ELF-1 (cell line): ENCODE data around the gene STYXL1.
"Not testable (repeated sequence)": the region's sequence is repeated elsewhere in the genome, so short reads cannot be mapped to it uniquely, and the experiment has no call there.

Experiments used
- DNase-seq: peaks from one replicate; pipeline ENCODE4 v3.0.0-alpha.2; 2016; ENCODE audit warnings: low read depth, low spot score

Gene STYXL1

GRCh38 chr7:76037310-76037709 lies 10.5 kb downstream of the STYXL1 start:
- DNase-seq: no peak

GRCh38 chr7:76031964-76032363 lies 15.8 kb downstream of the STYXL1 start:
- DNase-seq: no peak

GRCh38 chr7:76029682-76030081 lies 18.1 kb downstream of the STYXL1 start:
- DNase-seq: not testable (repeated sequence)

DNA sequence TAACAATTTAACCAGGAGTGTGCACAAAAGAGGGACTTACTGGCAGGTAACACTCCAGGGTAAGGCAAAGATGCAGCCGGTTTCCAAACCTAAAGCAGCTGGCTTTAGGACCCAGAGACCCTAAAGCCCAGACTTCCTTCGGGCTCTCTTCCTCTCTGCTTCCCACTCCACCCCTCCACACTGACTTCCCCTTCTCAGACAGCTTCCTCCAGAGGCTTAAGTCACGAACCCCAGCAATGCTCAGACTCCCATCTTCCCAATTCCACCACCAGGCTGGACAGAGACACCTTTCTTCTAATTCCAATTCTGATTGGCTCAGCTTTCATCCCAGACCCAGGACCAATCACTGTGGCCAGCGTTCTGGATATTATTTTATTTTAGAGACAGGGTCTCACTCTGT lies 24.8 kb downstream of the STYXL1 start:
- no peak for DNase-seq

DNA sequence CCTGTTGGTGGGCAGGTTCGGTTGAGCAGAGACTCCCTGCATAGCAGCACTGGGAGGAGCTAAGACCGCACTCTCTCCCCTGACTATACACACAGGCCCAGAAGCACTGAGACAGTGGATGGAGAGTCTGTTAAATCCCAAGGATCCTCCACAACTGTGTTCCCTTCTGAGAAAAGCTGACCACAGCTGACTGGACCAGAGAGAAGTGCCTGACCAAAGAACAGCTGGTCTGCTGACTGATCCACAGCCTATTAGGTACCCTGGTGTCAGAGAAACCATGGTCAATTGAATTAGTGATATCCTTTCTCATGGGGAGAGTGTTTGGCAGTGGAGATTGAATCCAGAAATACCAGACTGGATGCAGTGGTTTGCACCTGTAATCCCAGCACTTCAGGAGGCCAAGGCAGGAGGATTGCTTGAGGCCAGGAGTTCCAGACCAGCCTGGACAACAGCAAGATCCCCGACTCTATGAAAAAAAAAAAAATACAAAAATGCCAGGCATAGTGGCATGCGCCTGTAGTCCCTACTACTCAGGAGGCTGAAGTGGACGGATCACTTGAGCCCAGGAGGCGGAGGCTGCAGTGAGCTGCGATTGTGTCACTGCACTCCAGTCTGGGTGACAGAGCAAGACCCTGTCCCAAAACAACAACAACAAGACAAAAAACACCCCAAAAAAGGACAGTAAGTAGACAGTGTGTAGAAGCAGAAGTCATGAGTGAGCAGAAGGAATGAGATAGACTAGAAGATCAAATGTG lies 25.6 kb downstream of the STYXL1 start:
- DNase-seq: no peak

GRCh38 chr7:76020031-76020714 lies 27.6 kb downstream of the STYXL1 start:
- peak; percentile 82 for DNase-seq

DNA sequence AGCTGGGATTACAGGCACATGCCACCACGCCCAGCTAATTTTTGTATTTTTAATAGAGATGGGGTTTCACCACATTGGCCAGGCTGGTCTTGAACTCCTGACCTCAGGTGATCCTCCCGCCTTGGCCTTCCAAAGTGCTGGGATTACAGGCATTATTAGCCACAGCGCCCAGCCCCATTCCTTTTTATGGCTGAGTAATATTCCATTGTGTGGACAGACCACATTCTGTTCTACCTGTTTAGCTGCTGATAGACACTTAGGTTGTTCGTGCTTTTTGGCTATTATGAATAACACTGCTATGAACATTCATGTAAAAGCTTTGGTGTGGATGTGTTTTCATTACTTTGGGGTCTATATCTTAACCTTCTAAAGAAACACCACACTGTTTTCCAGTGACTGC lies 29.3 kb downstream of the STYXL1 start:
- DNase-seq: not testable (repeated sequence)

GRCh38 chr7:76016191-76016947 lies 31.4 kb downstream of the STYXL1 start:
- no peak for DNase-seq

DNA sequence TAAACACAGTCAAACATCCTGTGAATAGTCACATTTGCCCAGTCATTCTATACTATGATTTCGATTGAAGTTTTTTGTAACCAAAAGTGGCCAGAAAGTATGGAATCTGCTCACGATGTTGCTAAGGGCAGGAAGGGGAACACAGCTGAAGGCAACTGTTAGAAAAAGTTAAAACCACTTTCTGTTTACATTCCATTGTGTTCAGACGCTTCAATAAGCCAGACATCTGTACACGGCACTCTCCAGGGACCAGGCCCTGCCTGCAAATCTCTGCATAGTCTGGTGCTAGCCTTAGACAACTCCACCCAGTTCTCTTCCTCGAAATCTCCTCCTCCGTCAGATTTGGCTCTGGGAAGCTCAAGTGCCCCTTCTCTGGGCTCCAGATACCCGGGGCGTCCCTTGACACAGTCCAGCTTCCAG lies 36.3 kb downstream of the STYXL1 start:
- DNase-seq: no peak

DNA sequence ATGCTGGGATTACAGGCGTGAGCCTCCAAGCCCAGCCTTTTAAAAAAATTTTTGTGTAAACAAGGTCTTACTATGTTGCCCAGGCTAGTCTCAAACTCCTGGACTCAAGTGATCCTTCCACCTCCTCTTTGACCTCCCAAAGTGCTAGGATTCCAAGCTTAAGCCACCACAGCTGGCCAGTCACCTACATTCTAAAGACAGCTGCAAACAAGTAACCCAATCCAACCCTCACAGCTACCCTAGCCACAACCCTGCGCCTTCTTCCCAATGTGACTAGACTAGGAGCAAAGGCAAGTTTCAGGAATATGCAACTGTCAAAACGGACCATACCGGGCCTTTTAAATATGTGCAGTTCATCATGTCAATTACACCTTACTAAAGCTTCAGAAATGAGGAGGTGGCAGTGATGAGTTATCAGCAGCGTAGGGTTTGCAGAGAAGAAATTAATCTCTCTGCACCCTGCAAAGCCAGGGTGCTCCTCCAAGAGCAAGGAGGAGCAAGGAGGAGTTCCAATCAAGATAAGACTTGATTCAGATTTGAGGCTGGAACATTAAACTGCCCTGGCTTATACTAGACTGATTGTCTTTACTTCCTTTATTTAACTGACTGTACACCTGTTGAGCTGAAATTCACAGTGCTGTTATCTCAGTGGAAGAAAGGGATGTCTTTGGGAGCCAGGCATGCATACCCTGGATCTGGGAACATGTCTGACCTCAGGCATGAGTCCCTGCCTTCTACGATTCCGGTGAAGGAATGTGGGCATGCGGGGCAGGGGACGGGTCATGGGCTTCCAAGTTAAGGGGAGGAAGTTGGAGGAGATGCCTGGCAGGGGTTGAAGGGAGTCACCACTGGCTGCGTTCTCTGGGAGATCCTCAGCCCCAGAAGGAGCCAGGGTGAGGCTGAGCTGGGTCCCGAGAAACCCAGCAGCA lies 37.9 kb downstream of the STYXL1 start:
- DNase-seq: no peak

GRCh38 chr7:76008156-76008687 lies 39.6 kb downstream of the STYXL1 start:
- DNase-seq: no peak

DNA sequence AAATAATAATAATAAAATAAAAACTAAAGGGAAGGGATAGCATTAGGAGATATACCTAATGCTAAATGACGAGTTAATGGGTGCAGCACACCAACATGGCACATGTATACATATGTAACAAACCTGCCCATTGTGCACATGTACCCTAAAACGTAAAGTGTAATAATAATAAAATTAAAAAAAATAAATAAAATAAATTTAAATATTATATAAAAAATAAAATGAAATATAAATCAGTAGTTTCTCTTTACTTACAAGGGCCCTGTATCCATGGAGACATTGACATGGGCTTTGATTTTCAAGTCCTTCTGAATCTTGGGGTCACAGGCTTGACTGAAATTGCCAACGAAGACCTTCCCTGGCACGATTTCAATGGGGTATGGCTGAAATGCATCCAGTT lies 42.8 kb downstream of the STYXL1 start:
- not testable (repeated sequence) for DNase-seq

DNA sequence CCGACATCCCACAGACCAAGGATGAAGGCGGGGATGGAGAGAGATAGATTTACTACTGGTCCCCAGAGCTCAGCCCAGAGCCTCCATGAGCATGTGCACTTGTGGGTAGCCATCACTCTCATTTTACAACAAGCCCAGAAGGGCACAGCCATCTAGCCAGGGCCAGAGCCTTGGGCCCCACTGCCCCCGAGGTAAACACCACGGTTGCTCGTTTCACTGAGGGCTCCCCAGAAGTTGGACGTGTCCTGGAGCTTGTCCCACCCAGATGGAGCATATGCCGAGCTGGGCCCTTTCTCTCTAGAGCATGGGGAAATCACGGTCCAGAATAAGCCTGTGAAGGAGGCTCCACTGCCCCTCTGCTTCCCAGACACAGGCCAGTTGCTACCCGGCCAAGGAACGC lies 44.4 kb downstream of the STYXL1 start:
- DNase-seq: no peak

- DNase-seq: no peak
These were observed 45.0 kb downstream of the STYXL1 start for GRCh38 chr7:76002822-76003221.

DNA sequence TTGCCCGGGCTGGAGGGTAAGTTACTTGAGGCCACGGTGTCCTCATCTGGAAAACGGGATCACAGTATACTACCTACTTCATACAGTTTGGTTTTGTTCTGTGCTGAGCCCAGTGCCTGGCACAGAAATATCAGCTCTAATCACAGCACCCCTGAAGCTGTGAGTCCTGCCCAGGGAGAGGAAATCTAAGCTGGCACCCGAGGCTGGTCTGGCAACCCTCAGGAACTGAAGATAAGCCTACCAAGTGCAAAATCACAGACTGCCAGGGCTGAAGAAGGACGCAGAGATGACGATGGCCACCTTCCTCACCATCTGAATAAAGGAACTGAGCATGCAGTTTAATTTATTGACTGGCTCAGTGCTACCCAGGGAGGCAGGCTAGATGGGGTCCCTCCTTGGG lies 45.7 kb downstream of the STYXL1 start:
- DNase-seq: no peak

- no peak for DNase-seq
These were observed 47.2 kb downstream of the STYXL1 start for GRCh38 chr7:76000566-76000965.

DNA sequence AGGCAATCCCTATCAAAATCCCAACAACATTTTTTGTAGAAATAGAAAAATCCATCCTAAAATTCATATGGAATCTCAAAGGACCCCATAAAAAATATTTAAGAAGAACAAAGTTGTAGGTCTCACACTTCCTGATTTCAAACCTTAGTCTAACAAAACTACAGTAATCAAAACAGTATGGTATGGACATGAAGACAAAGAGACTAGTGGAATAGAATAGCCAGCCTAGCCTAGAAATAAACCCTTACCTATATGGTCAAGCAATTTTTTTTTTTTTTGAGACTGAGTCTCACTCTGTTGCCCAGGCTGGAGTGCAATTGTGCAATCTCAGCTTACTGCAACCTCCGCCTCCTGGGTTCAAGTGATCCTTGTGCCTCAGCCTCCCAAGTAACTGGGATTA lies 49.8 kb downstream of the STYXL1 start:
- no peak for DNase-seq

GRCh38 chr7:75996476-75996875 lies 51.3 kb downstream of the STYXL1 start:
- no peak for DNase-seq

DNA sequence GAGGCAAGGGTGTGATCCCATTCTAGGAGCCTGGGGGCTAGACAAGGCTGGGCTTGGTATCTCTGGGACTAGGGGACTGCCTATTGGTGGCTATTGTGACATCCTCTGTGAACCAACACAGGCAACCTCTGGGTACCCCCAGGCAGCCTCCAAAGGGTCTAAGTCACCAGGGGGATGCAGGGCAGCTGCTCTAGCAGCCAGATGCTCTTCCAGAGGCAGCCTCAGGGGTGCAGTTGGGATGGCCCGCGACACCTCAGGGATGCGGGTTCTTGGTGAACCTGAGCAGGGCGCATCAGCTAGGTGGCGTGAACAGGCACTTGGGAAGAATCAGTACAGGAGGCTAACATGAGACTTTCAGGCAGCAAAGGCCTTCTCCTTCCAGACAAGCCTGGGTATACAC lies 51.8 kb downstream of the STYXL1 start:
- DNase-seq: no peak

DNA sequence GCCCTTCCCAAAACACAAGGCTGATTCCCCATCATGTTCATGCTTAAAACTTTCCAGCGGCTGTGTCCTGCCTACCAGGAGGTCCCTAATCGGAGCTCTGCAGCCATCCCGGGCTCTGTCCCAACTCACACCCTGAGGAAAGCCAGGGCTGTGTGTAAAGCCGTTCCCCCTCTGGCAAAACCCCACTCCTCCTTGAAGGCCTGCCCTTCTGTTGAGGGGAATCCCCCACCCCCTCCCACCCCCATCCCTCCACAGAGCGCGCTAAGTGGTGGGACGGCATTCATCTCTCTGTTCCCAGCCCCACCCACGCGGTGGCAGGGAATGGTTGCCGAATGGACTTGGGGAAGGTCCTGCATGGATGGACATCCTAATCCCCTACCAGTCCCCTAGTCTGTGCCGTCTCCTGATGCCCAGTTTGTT lies 52.7 kb downstream of the STYXL1 start:
- no peak for DNase-seq

- DNase-seq: peak; percentile 96
These were observed 53.3 kb downstream of the STYXL1 start, which contains the start of gene TMEM120A for GRCh38 chr7:75994388-75995051. TMEM120A (minus strand) TSS chr7:75994595; CDS start chr7:75994570, 25 bp downstream.
